GM12891 (cell line): ENCODE results near the gene MEX3A.

ENCODE experiments used
- POLR2A ChIP-seq: IDR thresholded peaks from 2 replicates; pipeline ENCODE4 v1.6.1; 2011; ENCODE audit warnings: low read depth, low read length, control low read depth
- POLR2AphosphoS5 ChIP-seq: IDR thresholded peaks from 2 replicates; pipeline ENCODE4 v1.6.1; 2011; ENCODE audit warnings: low read depth, low read length, control low read depth
- POU2F2 ChIP-seq: IDR thresholded peaks from 2 replicates; pipeline ENCODE4 v1.6.1; 2011; ENCODE audit warnings: low read depth, mild to moderate bottlenecking, control low read depth, low read length, moderate library complexity
- SPI1 ChIP-seq: IDR thresholded peaks from 2 replicates; pipeline ENCODE4 v1.6.1; 2011; ENCODE audit warnings: low read depth, low read length, control low read depth
- TAF1 ChIP-seq: IDR thresholded peaks from 2 replicates; pipeline ENCODE4 v1.6.1; 2011; ENCODE audit warnings: low read depth, low read length, control low read depth

DNA sequence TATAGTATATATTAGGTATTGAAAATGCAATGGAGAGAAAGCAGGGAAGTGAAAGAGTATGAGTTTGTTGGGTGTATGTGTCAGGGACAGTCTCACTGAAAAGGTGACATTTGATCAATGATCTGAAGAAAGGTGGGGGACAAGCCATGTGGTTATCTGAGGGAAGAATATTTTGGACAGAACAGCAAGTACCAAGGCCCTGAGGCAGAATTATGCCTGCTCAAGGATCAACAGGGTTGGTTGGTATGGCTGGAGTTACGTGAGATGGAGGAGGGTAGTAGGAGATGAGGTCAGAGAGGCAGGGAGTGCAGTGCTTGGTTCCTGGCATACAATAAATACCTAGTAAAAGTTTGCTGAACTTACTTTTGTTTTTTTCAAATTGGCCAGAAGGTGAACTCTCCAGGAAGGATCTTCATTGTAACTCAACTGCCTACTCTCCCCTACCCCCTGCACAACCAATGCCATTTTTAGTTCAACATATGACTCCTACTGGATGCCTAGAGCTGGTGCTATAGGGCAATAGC is 25.9 kb downstream of the MEX3A start:
- no peak for TF ChIP-seq POLR2AphosphoS5
- no peak for TF ChIP-seq SPI1
- no peak for TF ChIP-seq POU2F2
- TF ChIP-seq POLR2A: no peak
- no peak for TF ChIP-seq TAF1
